ENCODE results near the gene SCFD1. TPM values are rescaled to one million over a fixed set of nuclear protein-coding genes. Genes with fewer than 3 reads are reported as not detected.
"Not testable (repeated sequence)": the region's sequence is repeated elsewhere in the genome, so short reads cannot be mapped to it uniquely, and the experiment has no call there.

The SCFD1 gene
- total RNA-seq, 4 donors from 2014 or later: 21.5 to 30.7 (median 28.2) TPM

GRCh38 chr14:30632730-30633129, 10.6 kb downstream of the SCFD1 start:
- TF ChIP-seq POLR2A (IDR thresholded peaks at IDR 0.05): no peak
- peaks cover 0 to 46% of the 10 kb centered on the region in 2 donors for H3K36me3 ChIP-seq
- no peak for ATAC-seq
- no peak overlapping the region for H3K27ac ChIP-seq
- no peaks in the 10 kb centered on the region for H3K4me1 ChIP-seq
- H3K4me3 ChIP-seq: no peak overlapping the region
- no peaks in the 10 kb centered on the region for H3K27me3 ChIP-seq
- intact Hi-C loops (cut with DNase I; ENCODE audit: low total_unique reads): no loop called here
- H3K9me3 ChIP-seq: no peaks in the 10 kb centered on the region
- in situ Hi-C loops (cut with MboI; ENCODE audit: low sequenced_read_pairs in 4 of 4): no loop called here
- DNase-seq: no peak

- DNase-seq (no peak), ATAC-seq (no peak)
- TF ChIP-seq POLR2A (IDR thresholded peaks at IDR 0.05): no peak
- TF ChIP-seq CTCF (IDR thresholded peaks at IDR 0.05 in 4 of 5, conservative IDR thresholded peaks at IDR 0.05 in 1 of 5): no peak
- no peak overlapping the region for H3K4me3 ChIP-seq
- peaks cover 0 to 48% of the 10 kb centered on the region in 2 donors for H3K36me3 ChIP-seq
- no peaks in the 10 kb centered on the region for H3K4me1 ChIP-seq
- H3K27me3 ChIP-seq: no peaks in the 10 kb centered on the region
- intact Hi-C loops (cut with DNase I; ENCODE audit: low total_unique reads) (no loop called here), in situ Hi-C loops (cut with MboI; ENCODE audit: low sequenced_read_pairs in 4 of 4) (no loop called here)
- H3K9me3 ChIP-seq: no peaks in the 10 kb centered on the region
- no peak overlapping the region for H3K27ac ChIP-seq
These were observed 16.8 kb downstream of the SCFD1 start for GRCh38 chr14:30638926-30639325.

- H3K36me3 ChIP-seq: peaks cover 0 to 50% of the 10 kb centered on the region in 2 donors
- no peaks in the 10 kb centered on the region for H3K27me3 ChIP-seq
- no peak for ATAC-seq
- no peaks in the 10 kb centered on the region for H3K9me3 ChIP-seq
- no peak for DNase-seq
- intact Hi-C loops (cut with DNase I; ENCODE audit: low total_unique reads): no loop called here
- H3K4me3 ChIP-seq: no peak overlapping the region
- H3K27ac ChIP-seq: no peak overlapping the region
- no peaks in the 10 kb centered on the region for H3K4me1 ChIP-seq
- TF ChIP-seq CTCF (IDR thresholded peaks at IDR 0.05 in 4 of 5, conservative IDR thresholded peaks at IDR 0.05 in 1 of 5): no peak
- TF ChIP-seq POLR2A (IDR thresholded peaks at IDR 0.05): no peak
- in situ Hi-C loops (cut with MboI; ENCODE audit: low sequenced_read_pairs in 4 of 4): no loop called here
These were observed 19.1 kb downstream of the SCFD1 start for GRCh38 chr14:30641207-30641606.

GRCh38 chr14:30644462-30644861, 22.3 kb downstream of the SCFD1 start:
- in situ Hi-C loops (cut with MboI; ENCODE audit: low sequenced_read_pairs in 4 of 4); H3K4me1 ChIP-seq; intact Hi-C loops (cut with DNase I; ENCODE audit: low total_unique reads); H3K27me3 ChIP-seq; ATAC-seq; H3K27ac ChIP-seq; H3K9me3 ChIP-seq; H3K4me3 ChIP-seq; DNase-seq: not testable (repeated sequence)
- peaks cover 0 to 50% of the 10 kb centered on the region in 2 donors for H3K36me3 ChIP-seq

GRCh38 chr14:30645600-30645999, 23.5 kb downstream of the SCFD1 start:
- Histone ChIP-seq H3K9me3 (no peaks in the 10 kb centered on the region), H3K4me1 (no peaks in the 10 kb centered on the region), H3K36me3 (peaks cover 0 to 51% of the 10 kb centered on the region in 2 donors), H3K4me3 (no peak overlapping the region), H3K27ac (no peak overlapping the region), H3K27me3 (no peaks in the 10 kb centered on the region)
- in situ Hi-C loops (cut with MboI; ENCODE audit: low sequenced_read_pairs in 4 of 4) (no loop called here), intact Hi-C loops (cut with DNase I; ENCODE audit: low total_unique reads) (no loop called here)
- no peak for TF ChIP-seq POLR2A (IDR thresholded peaks at IDR 0.05)
- TF ChIP-seq CTCF (IDR thresholded peaks at IDR 0.05 in 4 of 5, conservative IDR thresholded peaks at IDR 0.05 in 1 of 5): no peak
- ATAC-seq (no peak), DNase-seq (no peak)

GRCh38 chr14:30648471-30648870, 26.4 kb downstream of the SCFD1 start:
- in situ Hi-C loops (cut with MboI; ENCODE audit: low sequenced_read_pairs in 4 of 4) (no loop called here), intact Hi-C loops (cut with DNase I; ENCODE audit: low total_unique reads) (no loop called here)
- H3K9me3 ChIP-seq: no peaks in the 10 kb centered on the region
- no peak for ATAC-seq
- DNase-seq: no peak
- H3K27me3 ChIP-seq: no peaks in the 10 kb centered on the region
- H3K27ac ChIP-seq: no peak overlapping the region
- TF ChIP-seq POLR2A (IDR thresholded peaks at IDR 0.05) (no peak), CTCF (IDR thresholded peaks at IDR 0.05 in 4 of 5, conservative IDR thresholded peaks at IDR 0.05 in 1 of 5) (no peak)
- H3K4me3 ChIP-seq: no peak overlapping the region
- H3K36me3 ChIP-seq: peaks cover 0 to 70% of the 10 kb centered on the region in 2 donors
- H3K4me1 ChIP-seq: no peaks in the 10 kb centered on the region

Measured in gastrocnemius medialis (tissue), 4 donors.